ENCODE data around the gene GPC5. TPM values are rescaled to one million over a fixed set of nuclear protein-coding genes. Genes with fewer than 3 reads are reported as not detected.
A peak's percentile ranks its signal among the peaks of the same experiment; 100 is the strongest.

GPC5 gene
- total and polyA plus RNA-seq, 9 of the 15 experiments (the other 6 are each of a cell fraction or from before 2014, with no cell fraction given): 0.18 to 0.27 TPM; not detected in 7

DNA sequence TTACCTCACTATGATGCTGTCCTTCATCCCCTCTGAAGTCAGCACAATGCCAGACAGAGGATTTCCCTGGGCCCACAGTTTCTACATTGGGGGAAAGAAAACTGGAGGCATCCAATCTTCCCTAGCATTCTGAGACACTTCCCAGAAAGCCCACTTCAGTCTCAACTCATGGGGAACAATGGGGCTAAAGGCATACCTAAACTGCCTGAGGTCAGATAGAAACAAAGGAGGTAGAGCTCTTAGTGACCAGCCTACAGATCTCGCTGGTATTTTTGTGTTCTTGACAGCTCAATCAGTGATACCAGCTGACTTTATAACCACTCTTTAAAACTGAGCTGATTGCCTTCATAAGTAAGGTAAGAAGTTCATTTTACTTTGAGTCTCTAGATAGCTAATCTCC, 947.2 kb downstream of the GPC5 start:
- Histone ChIP-seq H2AFZ (ENCODE audit: low read depth, low read length) (no peak overlapping the region), H3K27me3 (ENCODE audit: control insufficient read depth in 2 of 2, insufficient read depth in 2 of 2, low read length in 2 of 2) (no peaks in the 10 kb centered on the region), H3K36me3 (ENCODE audit: control insufficient read depth, insufficient read depth, low read length) (no peaks in the 10 kb centered on the region), H3K27ac (ENCODE audit: extremely low read depth, low read depth, low read length) (no peak overlapping the region), H3K4me3 (no peak overlapping the region), H3K9ac (ENCODE audit: insufficient read depth in 1 of 2, low read depth in 2 of 2, low read length in 2 of 2) (no peak overlapping the region), H3K9me1 (ENCODE audit: control insufficient read depth, insufficient read depth, low read length) (no peaks in the 10 kb centered on the region), H3K4me1 (replicated peaks in 1 of 2; ENCODE audit: control insufficient read depth in 2 of 2, insufficient read depth in 2 of 2, low read length in 2 of 2) (no peaks in the 10 kb centered on the region), H4K20me1 (replicated peaks; ENCODE audit: control insufficient read depth, insufficient read depth, low read length) (no peaks in the 10 kb centered on the region), H3K9me3 (replicated peaks; ENCODE audit: control insufficient read depth, insufficient read depth, low read depth, low read length) (no peaks in the 10 kb centered on the region; the same call in 1 of the 2 replicates), H3K79me2 (ENCODE audit: control insufficient read depth, insufficient read depth, low read length) (no peaks in the 10 kb centered on the region), H3K4me2 (ENCODE audit: insufficient read depth, low read length) (no peak overlapping the region)
- ATAC-seq (no peak), FAIRE-seq (no peak), DNase-seq (ENCODE audit: extremely low read depth in 1 of 4, low spot score in 3 of 4) (no peak)
- intact Hi-C loops (cut with micrococcal nuclease): no loop called here
- in situ Hi-C loops (cut with MboI): no loop called here
- ChIA-PET CTCF (ENCODE audit: low intra/inter-chr PET ratio) (no interaction called here), POLR2A (interaction anchor here (0.6 to 1.7 kb wide), 4 partner anchors 9 to 1576 kb away, joined by 3 to 6 read pairs (median 3); no protein-coding TSS in a partner anchor)
- no TSS peak for BruUV-seq (replicated peaks)
- WGBS (ENCODE audit: insufficient coverage, low coverage, missing lambda C conversion rate): 2% methylated on average over 1 of the region's 1 CpG
- TF ChIP-seq ZFX (CRISPR knock-in tag; IDR thresholded peaks at IDR 0.05) (peak; percentile 25; the same call in 1 of the 2 replicates), PCBP2 (IDR thresholded peaks at IDR 0.05; ENCODE audit: low read depth, low read length, poor library complexity, severe bottlenecking) (no peak), PRMT5 (CRISPR knock-in tag; IDR thresholded peaks at IDR 0.05) (0 out of 2 replicates have a peak, but pooled peaks have one; percentile 73), TEAD2 (tag; IDR thresholded peaks at IDR 0.05) (0 out of 2 replicates have a peak, but pooled peaks have one; percentile 36), MED1 (CRISPR knock-in tag; IDR thresholded peaks at IDR 0.05; ENCODE audit: borderline replicate concordance) (0 out of 2 replicates have a peak, but pooled peaks have one; percentile 25)
- TF ChIP-seq, protein P1, sequence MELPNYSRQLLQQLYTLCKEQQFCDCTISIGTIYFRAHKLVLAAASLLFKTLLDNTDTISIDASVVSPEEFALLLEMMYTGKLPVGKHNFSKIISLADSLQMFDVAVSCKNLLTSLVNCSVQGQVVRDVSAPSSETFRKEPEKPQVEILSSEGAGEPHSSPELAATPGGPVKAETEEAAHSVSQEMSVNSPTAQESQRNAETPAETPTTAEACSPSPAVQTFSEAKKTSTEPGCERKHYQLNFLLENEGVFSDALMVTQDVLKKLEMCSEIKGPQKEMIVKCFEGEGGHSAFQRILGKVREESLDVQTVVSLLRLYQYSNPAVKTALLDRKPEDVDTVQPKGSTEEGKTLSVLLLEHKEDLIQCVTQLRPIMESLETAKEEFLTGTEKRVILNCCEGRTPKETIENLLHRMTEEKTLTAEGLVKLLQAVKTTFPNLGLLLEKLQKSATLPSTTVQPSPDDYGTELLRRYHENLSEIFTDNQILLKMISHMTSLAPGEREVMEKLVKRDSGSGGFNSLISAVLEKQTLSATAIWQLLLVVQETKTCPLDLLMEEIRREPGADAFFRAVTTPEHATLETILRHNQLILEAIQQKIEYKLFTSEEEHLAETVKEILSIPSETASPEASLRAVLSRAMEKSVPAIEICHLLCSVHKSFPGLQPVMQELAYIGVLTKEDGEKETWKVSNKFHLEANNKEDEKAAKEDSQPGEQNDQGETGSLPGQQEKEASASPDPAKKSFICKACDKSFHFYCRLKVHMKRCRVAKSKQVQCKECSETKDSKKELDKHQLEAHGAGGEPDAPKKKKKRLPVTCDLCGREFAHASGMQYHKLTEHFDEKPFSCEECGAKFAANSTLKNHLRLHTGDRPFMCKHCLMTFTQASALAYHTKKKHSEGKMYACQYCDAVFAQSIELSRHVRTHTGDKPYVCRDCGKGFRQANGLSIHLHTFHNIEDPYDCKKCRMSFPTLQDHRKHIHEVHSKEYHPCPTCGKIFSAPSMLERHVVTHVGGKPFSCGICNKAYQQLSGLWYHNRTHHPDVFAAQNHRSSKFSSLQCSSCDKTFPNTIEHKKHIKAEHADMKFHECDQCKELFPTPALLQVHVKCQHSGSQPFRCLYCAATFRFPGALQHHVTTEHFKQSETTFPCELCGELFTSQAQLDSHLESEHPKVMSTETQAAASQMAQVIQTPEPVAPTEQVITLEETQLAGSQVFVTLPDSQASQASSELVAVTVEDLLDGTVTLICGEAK (IDR thresholded peaks at IDR 0.05): no peak
- TF ChIP-seq, protein P1 (CRISPR knock-in tag; IDR thresholded peaks at IDR 0.05): 0 out of 2 replicates have a peak, but pooled peaks have one; percentile 16
